ENCODE data around the gene OGN. TPM values are rescaled to one million over a fixed set of nuclear protein-coding genes. Genes with fewer than 3 reads are reported as not detected.

Gene OGN
- total RNA-seq, 2 experiments from 2014 or later: not detected

- H3K27ac ChIP-seq (ENCODE audit: low read depth, low read length, poor library complexity, severe bottlenecking): no peak overlapping the region
- no peaks in the 10 kb centered on the region for H3K36me3 ChIP-seq (ENCODE audit: insufficient read depth, low read length)
- no peak for DNase-seq (ENCODE audit: low spot score)
- no TSS peak for BruUV-seq (replicated peaks)
- no peaks in the 10 kb centered on the region for H3K9me3 ChIP-seq (ENCODE audit: low read length)
- H3K4me2 ChIP-seq (ENCODE audit: low read length): no peak overlapping the region
- no peak overlapping the region for H2AFZ ChIP-seq (ENCODE audit: low read length)
- H3K9me2 ChIP-seq (ENCODE audit: insufficient read depth, low read length): no peaks in the 10 kb centered on the region
- H3K4me1 ChIP-seq (ENCODE audit: insufficient read depth, low read length, poor library complexity, severe bottlenecking): no peaks in the 10 kb centered on the region
- ChIA-PET CTCF (ENCODE audit: unreplicated experiment) (no interaction called here), POLR2A (no interaction called here)
- TF ChIP-seq EZH2phosphoT487 (IDR thresholded peaks at IDR 0.05; ENCODE audit: borderline replicate concordance, low read depth, low read length): no peak
- TF ChIP-seq CTCF (conservative IDR thresholded peaks at IDR 0.05; ENCODE audit: low read length): no peak
- H3K4me3 ChIP-seq (ENCODE audit: low read depth, low read length, poor library complexity, severe bottlenecking): no peak overlapping the region
- intact Hi-C loops (cut with micrococcal nuclease; ENCODE audit: unreplicated experiment): no loop called here
- H4K20me1 ChIP-seq (ENCODE audit: insufficient read depth, low read length): no peaks in the 10 kb centered on the region
- no peaks in the 10 kb centered on the region for H3K79me2 ChIP-seq (ENCODE audit: insufficient read depth, low read depth, low read length)
Observed at GRCh38 chr9:92395617-92396016, 8.8 kb downstream of the OGN start.

GRCh38 chr9:92393686-92394085, 10.7 kb downstream of the OGN start:
- BruUV-seq (replicated peaks): no TSS peak
- DNase-seq (ENCODE audit: low spot score): no peak
- ChIA-PET POLR2A (no interaction called here), CTCF (ENCODE audit: unreplicated experiment) (no interaction called here)
- no peaks in the 10 kb centered on the region for H4K20me1 ChIP-seq (ENCODE audit: insufficient read depth, low read length)
- H2AFZ ChIP-seq (ENCODE audit: low read length): no peak overlapping the region
- no peaks in the 10 kb centered on the region for H3K9me2 ChIP-seq (ENCODE audit: insufficient read depth, low read length)
- H3K79me2 ChIP-seq (ENCODE audit: insufficient read depth, low read depth, low read length): no peaks in the 10 kb centered on the region
- H3K4me3 ChIP-seq (ENCODE audit: low read depth, low read length, poor library complexity, severe bottlenecking): no peak overlapping the region
- no peaks in the 10 kb centered on the region for H3K9me3 ChIP-seq (ENCODE audit: low read length)
- intact Hi-C loops (cut with micrococcal nuclease; ENCODE audit: unreplicated experiment): no loop called here
- H3K4me2 ChIP-seq (ENCODE audit: low read length): no peak overlapping the region
- H3K27ac ChIP-seq (ENCODE audit: low read depth, low read length, poor library complexity, severe bottlenecking): no peak overlapping the region
- no peak for TF ChIP-seq CTCF (conservative IDR thresholded peaks at IDR 0.05; ENCODE audit: low read length)
- no peak for TF ChIP-seq EZH2phosphoT487 (IDR thresholded peaks at IDR 0.05; ENCODE audit: borderline replicate concordance, low read depth, low read length)
- no peaks in the 10 kb centered on the region for H3K36me3 ChIP-seq (ENCODE audit: insufficient read depth, low read length)
- no peaks in the 10 kb centered on the region for H3K4me1 ChIP-seq (ENCODE audit: insufficient read depth, low read length, poor library complexity, severe bottlenecking)

- no peak overlapping the region for H2AFZ ChIP-seq (ENCODE audit: low read length)
- H3K9me2 ChIP-seq (ENCODE audit: insufficient read depth, low read length): no peaks in the 10 kb centered on the region
- BruUV-seq (replicated peaks): no TSS peak
- H3K4me1 ChIP-seq (ENCODE audit: insufficient read depth, low read length, poor library complexity, severe bottlenecking): no peaks in the 10 kb centered on the region
- DNase-seq (ENCODE audit: low spot score): no peak
- intact Hi-C loops (cut with micrococcal nuclease; ENCODE audit: unreplicated experiment): no loop called here
- H3K9me3 ChIP-seq (ENCODE audit: low read length): no peaks in the 10 kb centered on the region
- no peaks in the 10 kb centered on the region for H4K20me1 ChIP-seq (ENCODE audit: insufficient read depth, low read length)
- no peak overlapping the region for H3K27ac ChIP-seq (ENCODE audit: low read depth, low read length, poor library complexity, severe bottlenecking)
- POLR2A ChIA-PET: interaction anchor here (0.6 kb wide), 1 partner anchor 468 kb away, joined by 3 read pairs; no protein-coding TSS in a partner anchor
- H3K79me2 ChIP-seq (ENCODE audit: insufficient read depth, low read depth, low read length): no peaks in the 10 kb centered on the region
- CTCF ChIA-PET (ENCODE audit: unreplicated experiment): no interaction called here
- no peaks in the 10 kb centered on the region for H3K36me3 ChIP-seq (ENCODE audit: insufficient read depth, low read length)
- no peak overlapping the region for H3K4me2 ChIP-seq (ENCODE audit: low read length)
- no peak for TF ChIP-seq CTCF (conservative IDR thresholded peaks at IDR 0.05; ENCODE audit: low read length)
- no peak for TF ChIP-seq EZH2phosphoT487 (IDR thresholded peaks at IDR 0.05; ENCODE audit: borderline replicate concordance, low read depth, low read length)
- no peak overlapping the region for H3K4me3 ChIP-seq (ENCODE audit: low read depth, low read length, poor library complexity, severe bottlenecking)
Observed at GRCh38 chr9:92392690-92393089, 11.7 kb downstream of the OGN start.
